GM23338 (cell line): ENCODE data around the gene KCNAB2. TPM values are rescaled to one million over a fixed set of nuclear protein-coding genes. Genes with fewer than 3 reads are reported as not detected.

Experiments used
- ATAC-seq: fragments of 200-7000 bp; cut with Tn5 transposase; 3 replicates; pipeline ENCODE4 v1.9.1; 2020
- DNase-seq: peaks from one replicate; pipeline ENCODE4 v3.0.0-alpha.2; 2015; ENCODE audit warnings: low spot score
- H2AFZ ChIP-seq: fragments of 200-600 bp; sonication (generic); 2 replicates; pipeline ENCODE4 v1.8.0; 2016; ENCODE audit warnings: antibody characterized with exemption, mild to moderate bottlenecking, moderate library complexity
- H3F3A ChIP-seq: fragments of 200-600 bp; sonication (generic); replicated peaks from 2 replicates; pipeline ENCODE4 v1.8.0; 2017; ENCODE audit warnings: antibody characterized with exemption, mixed run types, low read depth
- H3K27ac ChIP-seq: fragments of 200-600 bp; sonication (generic); 2 replicates; pipeline ENCODE4 v1.6.1; 2016; ENCODE audit warnings: low read depth
- H3K27me3 ChIP-seq: fragments of 200-600 bp; sonication (generic); 2 replicates; pipeline ENCODE4 v1.8.0; 2016; ENCODE audit warnings: mild to moderate bottlenecking, mixed run types, moderate library complexity; ENCODE audit not compliant: insufficient read depth
- H3K36me3 ChIP-seq: fragments of 200-600 bp; sonication (generic); 2 replicates; pipeline ENCODE4 v1.8.0; 2016; ENCODE audit warnings: mild to moderate bottlenecking; ENCODE audit not compliant: insufficient read depth
- H3K4me1 ChIP-seq: fragments of 200-600 bp; sonication (generic); 2 replicates; pipeline ENCODE4 v1.8.0; 2016; ENCODE audit warnings: mild to moderate bottlenecking, moderate library complexity; ENCODE audit not compliant: insufficient read depth
- H3K4me2 ChIP-seq: fragments of 200-600 bp; sonication (generic); 2 replicates; pipeline ENCODE4 v1.7.1; 2017; ENCODE audit warnings: mixed run types
- H3K4me3 ChIP-seq: fragments of 200-600 bp; sonication (generic); 2 replicates; pipeline ENCODE4 v1.6.1; 2016; ENCODE audit warnings: mixed run types
- H3K79me2 ChIP-seq: fragments of 200-600 bp; sonication (generic); replicated peaks from 2 replicates; pipeline ENCODE4 v1.8.0; 2017; ENCODE audit warnings: mild to moderate bottlenecking; ENCODE audit not compliant: insufficient read depth
- H3K9me2 ChIP-seq: fragments of 200-600 bp; sonication (generic); 2 replicates; pipeline ENCODE4 v1.8.0; 2017; ENCODE audit not compliant: insufficient read depth
- H4K20me1 ChIP-seq: fragments of 200-600 bp; sonication (generic); replicated peaks from 2 replicates; pipeline ENCODE4 v1.8.0; 2017; ENCODE audit warnings: mild to moderate bottlenecking; ENCODE audit not compliant: insufficient read depth
- H3K27ac Mint-ChIP-seq: 2 replicates; pipeline ENCODE4 v1.8.0; 2020; ENCODE audit warnings: inconsistent platforms, mild to moderate bottlenecking, moderate library complexity, mixed read lengths
- H3K27me3 Mint-ChIP-seq: 3 replicates; pipeline ENCODE4 v1.8.0; 2022; ENCODE audit warnings: low read depth, mild to moderate bottlenecking, moderate library complexity, mixed read lengths, inconsistent platforms; ENCODE audit not compliant: insufficient read depth, poor library complexity
- H3K36me3 Mint-ChIP-seq: 3 replicates; pipeline ENCODE4 v1.8.0; 2021; ENCODE audit warnings: low read depth, mild to moderate bottlenecking, inconsistent platforms, moderate library complexity, mixed read lengths
- H3K4me1 Mint-ChIP-seq: 3 replicates; pipeline ENCODE4 v1.8.0; 2020; ENCODE audit warnings: mild to moderate bottlenecking, inconsistent platforms, mixed read lengths
- H3K4me3 Mint-ChIP-seq: 3 replicates; pipeline ENCODE4 v1.8.0; 2021; ENCODE audit warnings: moderate library complexity, mild to moderate bottlenecking, inconsistent platforms, mixed read lengths
- H3K9me3 Mint-ChIP-seq: 3 replicates; pipeline ENCODE4 v1.8.0; 2020; ENCODE audit warnings: moderate library complexity, mild to moderate bottlenecking, inconsistent platforms, mixed read lengths
- CREB1 ChIP-seq: fragments of 250-450 bp; sonication (Bioruptor Pico); IDR thresholded peaks from 2 replicates; pipeline ENCODE4 v1.5.0; 2020; ENCODE audit warnings: low read depth, mild to moderate bottlenecking, moderate library complexity
- CTCF ChIP-seq, 2 experiments: fragments of 200-600 bp in 1 of 2; sonication (generic) in 1 of 2; conservative IDR thresholded peaks; 2 replicates each; pipeline versions ENCODE4 v1.5.1 to v1.6.1; 2016 to 2017; ENCODE audit warnings: antibody characterized with exemption in 2 of 2, low read depth in 2 of 2, mild to moderate bottlenecking in 2 of 2, moderate library complexity in 1 of 2
- EZH2 ChIP-seq: fragments of 200-600 bp; sonication (generic); IDR thresholded peaks from one replicate; pipeline ENCODE4 v1.8.0; 2017; ENCODE audit warnings: antibody characterized with exemption, mild to moderate bottlenecking, low read depth; ENCODE audit not compliant: unreplicated experiment
- JUNB ChIP-seq: IDR thresholded peaks from one replicate; pipeline ENCODE4 v1.6.1; 2016; ENCODE audit warnings: antibody characterized with exemption; ENCODE audit not compliant: unreplicated experiment
- NANOG ChIP-seq: IDR thresholded peaks from 2 replicates; pipeline ENCODE4 v1.6.1; 2016; ENCODE audit warnings: antibody characterized with exemption, borderline replicate concordance
- POLR2AphosphoS5 ChIP-seq: IDR thresholded peaks from 2 replicates; pipeline ENCODE4 v1.6.1; 2016; ENCODE audit warnings: antibody characterized with exemption, low read depth
- REST ChIP-seq: IDR thresholded peaks from one replicate; pipeline ENCODE4 v1.6.1; 2018; ENCODE audit warnings: antibody characterized with exemption; ENCODE audit not compliant: unreplicated experiment
- STAT1 ChIP-seq: IDR thresholded peaks from one replicate; pipeline ENCODE4 v1.6.1; 2016; ENCODE audit warnings: antibody characterized with exemption; ENCODE audit not compliant: unreplicated experiment
- ZNF114 ChIP-seq: fragments of 250-450 bp; sonication (Bioruptor Pico); IDR thresholded peaks from 2 replicates; pipeline ENCODE4 v1.5.0; 2020; ENCODE audit warnings: mild to moderate bottlenecking, moderate library complexity
- ZNF331 ChIP-seq: fragments of 250-450 bp; sonication (Bioruptor Pico); IDR thresholded peaks from 2 replicates; pipeline ENCODE4 v1.5.0; 2020; ENCODE audit warnings: low read depth, mild to moderate bottlenecking, moderate library complexity
- ZNF462 ChIP-seq: fragments of 250-450 bp; sonication (Bioruptor Pico); IDR thresholded peaks from 2 replicates; pipeline ENCODE4 v1.5.0; 2020; ENCODE audit warnings: mild to moderate bottlenecking, moderate library complexity
- polyA plus RNA-seq: library from polyadenylated mRNA; unstranded; fragments of >200 nt; fragmentation: Nextera tagmentation; extraction: Ambion mirVana; gene quantifications from 2 replicates; pipeline ENCODE4 v1.2.1, GENCODE V29; 2016
- total RNA-seq: library from RNA; depleted of rRNA; stranded (reverse); fragments of >200 nt; shearing (Covaris generic); gene quantifications from 2 replicates; pipeline ENCODE4 v1.2.3, GENCODE V29; 2014

Gene KCNAB2
- total and polyA plus RNA-seq, 2 experiments from 2014 or later: 3.0 to 3.7 TPM

- no peak for TF ChIP-seq ZNF462 (CRISPR knock-in tag)
- no peak for TF ChIP-seq NANOG
- no peak for TF ChIP-seq EZH2
Measured at GRCh38 chr1:6103111-6103853, 57.6 kb downstream of the KCNAB2 start (continued).

- H3K36me3 Mint-ChIP-seq: no peaks in the 10 kb centered on the region; the same call in 2 of the 3 replicates
- peaks cover 2% of the 10 kb centered on the region; the same call in 1 of the 3 replicates for H3K4me1 Mint-ChIP-seq
- Histone ChIP-seq H3F3A (no peaks in the 10 kb centered on the region), H3K9me2 (no peaks in the 10 kb centered on the region), H3K4me3 (no peak overlapping the region), H3K27me3 (no peaks in the 10 kb centered on the region), H3K27ac (no peak overlapping the region), H3K4me2 (no peak overlapping the region), H2AFZ (no peak overlapping the region), H3K79me2 (no peaks in the 10 kb centered on the region), H3K36me3 (no peaks in the 10 kb centered on the region), H3K4me1 (no peaks in the 10 kb centered on the region), H4K20me1 (no peaks in the 10 kb centered on the region)
- no peak overlapping the region for H3K4me3 Mint-ChIP-seq
- no peaks in the 10 kb centered on the region for H3K9me3 Mint-ChIP-seq
- H3K27ac Mint-ChIP-seq: no peak overlapping the region
- DNase-seq: no peak
- no peak for ATAC-seq
- H3K27me3 Mint-ChIP-seq: peaks cover 7% of the 10 kb centered on the region
- TF ChIP-seq EZH2: no peak
- no peak for TF ChIP-seq JUNB
- TF ChIP-seq CTCF (conservative IDR thresholded peaks at IDR 0.05; ENCODE audit: low read depth in 2 of 2): no peak
- no peak for TF ChIP-seq REST
- TF ChIP-seq ZNF114: no peak
- TF ChIP-seq STAT1: no peak
- TF ChIP-seq NANOG: no peak
- no peak for TF ChIP-seq CREB1 (CRISPR knock-in tag)
- no peak for TF ChIP-seq ZNF331 (CRISPR knock-in tag)
- no peak for TF ChIP-seq POLR2AphosphoS5
Measured at GRCh38 chr1:6103854-6104530, 58.3 kb downstream of the KCNAB2 start.
